NB4 (cell line): ENCODE measurements around the gene CTIF.

Source experiments
- MYC ChIP-seq: IDR thresholded peaks from 2 replicates; pipeline ENCODE4 v1.6.1; 2011; ENCODE audit warnings: low read depth, low read length
- POLR2A ChIP-seq: IDR thresholded peaks from 2 replicates; pipeline ENCODE4 v1.6.1; 2011; ENCODE audit warnings: mild to moderate bottlenecking; ENCODE audit not compliant: insufficient read length; ENCODE audit errors: extremely low read depth
- TF ChIP-seq, protein P1 (sequence below): IDR thresholded peaks from one replicate; pipeline ENCODE4 v1.5.1; 2012; ENCODE audit warnings: low read depth, low read length

DNA sequence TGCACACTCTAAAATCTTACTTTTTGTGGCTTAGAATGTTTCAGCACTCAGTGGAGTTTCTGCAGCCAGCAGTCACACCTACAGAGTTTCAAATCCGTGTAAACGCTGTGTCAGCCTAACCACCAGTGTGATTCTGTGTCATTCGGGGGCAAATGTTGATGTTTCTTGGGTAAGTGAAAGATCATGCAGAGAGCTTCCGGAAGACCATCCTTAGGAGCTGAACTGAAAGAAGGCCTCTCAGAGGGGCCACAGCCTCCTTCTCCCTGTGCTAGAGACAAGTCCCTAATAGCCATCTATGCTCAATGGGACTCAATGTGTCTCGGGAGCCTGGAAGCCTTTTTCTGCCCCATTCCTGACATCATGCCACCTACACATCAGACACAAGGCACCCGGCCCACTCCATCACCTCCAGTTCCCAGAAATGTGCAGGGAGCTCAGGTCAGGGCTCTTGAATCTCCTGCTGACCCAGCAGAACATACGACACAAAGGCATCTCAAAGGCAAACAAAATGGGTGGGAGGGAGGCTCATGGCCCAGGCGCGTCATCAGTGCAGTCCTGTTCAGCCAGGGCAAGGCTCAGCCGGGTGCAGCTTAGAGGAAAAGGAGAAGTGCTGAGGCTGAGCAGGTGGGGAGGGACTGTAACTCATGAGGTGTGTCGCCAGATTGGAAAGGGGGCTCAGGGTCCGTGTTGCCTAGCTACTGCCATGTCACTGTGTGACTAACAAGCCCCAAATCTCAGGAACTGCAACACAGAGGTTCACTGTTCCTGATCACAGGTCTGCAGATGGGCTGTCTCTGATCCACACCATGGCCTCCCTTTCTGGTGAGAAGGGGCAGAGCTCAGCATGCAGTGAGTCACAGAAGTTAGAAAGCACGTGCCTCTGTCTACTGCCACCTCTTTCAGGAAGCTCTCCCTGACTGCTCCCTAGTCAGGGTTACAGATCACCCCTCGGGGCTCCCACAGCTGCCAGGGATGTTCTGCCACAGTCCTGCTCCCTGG is 329.9 kb downstream of the CTIF start:
- TF ChIP-seq, protein P1, sequence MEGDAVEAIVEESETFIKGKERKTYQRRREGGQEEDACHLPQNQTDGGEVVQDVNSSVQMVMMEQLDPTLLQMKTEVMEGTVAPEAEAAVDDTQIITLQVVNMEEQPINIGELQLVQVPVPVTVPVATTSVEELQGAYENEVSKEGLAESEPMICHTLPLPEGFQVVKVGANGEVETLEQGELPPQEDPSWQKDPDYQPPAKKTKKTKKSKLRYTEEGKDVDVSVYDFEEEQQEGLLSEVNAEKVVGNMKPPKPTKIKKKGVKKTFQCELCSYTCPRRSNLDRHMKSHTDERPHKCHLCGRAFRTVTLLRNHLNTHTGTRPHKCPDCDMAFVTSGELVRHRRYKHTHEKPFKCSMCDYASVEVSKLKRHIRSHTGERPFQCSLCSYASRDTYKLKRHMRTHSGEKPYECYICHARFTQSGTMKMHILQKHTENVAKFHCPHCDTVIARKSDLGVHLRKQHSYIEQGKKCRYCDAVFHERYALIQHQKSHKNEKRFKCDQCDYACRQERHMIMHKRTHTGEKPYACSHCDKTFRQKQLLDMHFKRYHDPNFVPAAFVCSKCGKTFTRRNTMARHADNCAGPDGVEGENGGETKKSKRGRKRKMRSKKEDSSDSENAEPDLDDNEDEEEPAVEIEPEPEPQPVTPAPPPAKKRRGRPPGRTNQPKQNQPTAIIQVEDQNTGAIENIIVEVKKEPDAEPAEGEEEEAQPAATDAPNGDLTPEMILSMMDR = no peak
- TF ChIP-seq MYC = no peak
- TF ChIP-seq POLR2A = no peak
